Natural killer cell (primary cell): ENCODE results near the gene PODXL. TPM values are rescaled to one million over a fixed set of nuclear protein-coding genes. Genes with fewer than 3 reads are reported as not detected.

Source experiments
- ATAC-seq, 3 donors: fragments of 150-1000 bp in 2 of 3; fragments of 200-7000 bp in 1 of 3; cut with Tn5 transposase; 1 replicate in 1 of 3; 2 replicates in 2 of 3; pipeline ENCODE4 v1.10.0; 2021; ENCODE audit warnings: mild to moderate bottlenecking in 2 of 3, moderate library complexity in 2 of 3
- DNase-seq, 2 donors: peaks; one replicate each; pipeline versions ENCODE4 v3.0.0 to v3.0.0-alpha.2; 2013 to 2021; ENCODE audit warnings: mixed read lengths in 1 of 2
- H3K27ac ChIP-seq: one replicate; pipeline ENCODE4 v1.5.1; 2013; ENCODE audit warnings: mild to moderate bottlenecking, low read length
- H3K27me3 ChIP-seq: one replicate; pipeline ENCODE4 v1.6.1; 2013; ENCODE audit warnings: low read length; ENCODE audit not compliant: control insufficient read depth, insufficient read depth
- H3K36me3 ChIP-seq: one replicate; pipeline ENCODE4 v1.6.1; 2013; ENCODE audit warnings: low read length; ENCODE audit not compliant: control insufficient read depth, insufficient read depth
- H3K4me1 ChIP-seq: one replicate; pipeline ENCODE4 v1.6.1; 2013; ENCODE audit warnings: low read length; ENCODE audit not compliant: control insufficient read depth, insufficient read depth
- H3K4me3 ChIP-seq: one replicate; pipeline ENCODE4 v1.5.1; 2013; ENCODE audit warnings: low read length
- H3K9me3 ChIP-seq: one replicate; pipeline ENCODE4 v1.6.1; 2013; ENCODE audit warnings: low read length; ENCODE audit not compliant: control insufficient read depth, insufficient read depth
- H3K27ac Mint-ChIP-seq, 2 donors: one replicate each; pipeline ENCODE4 v1.8.0; 2022; ENCODE audit warnings: mild to moderate bottlenecking in 2 of 2, mixed read lengths in 2 of 2, moderate library complexity in 1 of 2
- H3K27me3 Mint-ChIP-seq, 2 donors: one replicate each; pipeline ENCODE4 v1.8.0; 2022; ENCODE audit warnings: low read depth in 2 of 2, mixed read lengths in 2 of 2
- H3K36me3 Mint-ChIP-seq: one replicate; pipeline ENCODE4 v1.8.0; 2022; ENCODE audit warnings: mixed read lengths
- H3K4me1 Mint-ChIP-seq, 2 donors: one replicate each; pipeline ENCODE4 v1.8.0; 2022; ENCODE audit warnings: mixed read lengths in 2 of 2
- H3K4me3 Mint-ChIP-seq: one replicate; pipeline ENCODE4 v1.8.0; 2022; ENCODE audit warnings: mild to moderate bottlenecking, moderate library complexity, mixed read lengths
- H3K9me3 Mint-ChIP-seq, 2 donors: one replicate each; pipeline ENCODE4 v1.8.0; 2022; ENCODE audit warnings: mixed read lengths in 2 of 2
- WGBS: methylation state at CpG from one replicate; pipeline ENCODE4 v1.1.7; 2013; ENCODE audit warnings: missing lambda C conversion rate; ENCODE audit not compliant: insufficient coverage; 5-methylcytosine and 5-hydroxymethylcytosine counted together
- intact Hi-C: fragments of 100-400 bp; cut with micrococcal nuclease; formaldehyde crosslinking; loops from one replicate; pipeline ENCODE4 v1.14.2; 2022
- total RNA-seq, 4 donors: library from RNA; stranded (reverse); fragments of 120-200 nt in 1 of 4; gene quantifications; one replicate each; pipeline versions ENCODE4 v1.2.3 to v1.2.4, GENCODE V29; 2013 to 2022
- TF ChIP-seq, protein P1 (sequence below): fragments of 200-600 bp; IDR thresholded peaks from one replicate; pipeline ENCODE4 v1.8.0; 2022; ENCODE audit warnings: antibody characterized with exemption

The PODXL gene
- total RNA-seq, 3 donors from 2014 or later (not counting 1 experiment from before 2014, with no cell fraction given) = 0.35 to 1.4 (median 0.88) TPM

DNA sequence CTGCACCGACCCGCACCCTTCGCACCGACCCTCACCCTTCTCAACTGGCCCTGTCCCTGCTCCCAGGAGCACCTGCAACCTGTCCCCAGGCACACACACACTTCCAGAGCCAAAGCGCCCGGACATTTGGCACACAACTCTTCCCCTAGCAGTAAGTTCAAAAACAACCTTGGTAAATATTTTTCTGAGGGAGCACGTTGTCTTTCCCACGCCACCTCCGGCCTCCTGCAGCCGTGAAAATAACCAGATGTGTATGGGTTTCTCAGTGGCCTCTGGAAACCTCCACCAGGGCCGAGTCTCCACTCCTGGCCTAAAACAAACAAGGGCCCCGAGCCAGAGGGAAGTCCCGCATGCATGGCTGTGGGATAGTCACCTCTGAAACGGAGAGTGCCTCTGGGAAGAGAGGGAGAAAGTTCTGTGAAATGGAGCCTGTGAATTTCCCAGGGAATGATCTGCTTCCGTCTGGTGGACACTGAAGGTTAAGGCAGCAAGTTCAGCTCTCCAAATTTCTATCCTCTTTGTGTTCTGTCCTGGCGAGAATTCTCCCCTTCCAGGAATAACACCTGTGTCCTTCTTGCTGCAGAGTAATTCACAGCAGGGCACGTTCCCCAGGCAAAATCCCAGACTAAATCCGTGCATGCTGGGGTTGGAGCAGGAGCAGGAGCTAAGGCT, 15.8 kb downstream of the PODXL start:
- TF ChIP-seq, protein P1, sequence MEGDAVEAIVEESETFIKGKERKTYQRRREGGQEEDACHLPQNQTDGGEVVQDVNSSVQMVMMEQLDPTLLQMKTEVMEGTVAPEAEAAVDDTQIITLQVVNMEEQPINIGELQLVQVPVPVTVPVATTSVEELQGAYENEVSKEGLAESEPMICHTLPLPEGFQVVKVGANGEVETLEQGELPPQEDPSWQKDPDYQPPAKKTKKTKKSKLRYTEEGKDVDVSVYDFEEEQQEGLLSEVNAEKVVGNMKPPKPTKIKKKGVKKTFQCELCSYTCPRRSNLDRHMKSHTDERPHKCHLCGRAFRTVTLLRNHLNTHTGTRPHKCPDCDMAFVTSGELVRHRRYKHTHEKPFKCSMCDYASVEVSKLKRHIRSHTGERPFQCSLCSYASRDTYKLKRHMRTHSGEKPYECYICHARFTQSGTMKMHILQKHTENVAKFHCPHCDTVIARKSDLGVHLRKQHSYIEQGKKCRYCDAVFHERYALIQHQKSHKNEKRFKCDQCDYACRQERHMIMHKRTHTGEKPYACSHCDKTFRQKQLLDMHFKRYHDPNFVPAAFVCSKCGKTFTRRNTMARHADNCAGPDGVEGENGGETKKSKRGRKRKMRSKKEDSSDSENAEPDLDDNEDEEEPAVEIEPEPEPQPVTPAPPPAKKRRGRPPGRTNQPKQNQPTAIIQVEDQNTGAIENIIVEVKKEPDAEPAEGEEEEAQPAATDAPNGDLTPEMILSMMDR = no peak
- Mint-ChIP-seq H3K27ac (no peak overlapping the region), H3K27me3 (no peaks in the 10 kb centered on the region), H3K9me3 (no peaks in the 10 kb centered on the region), H3K36me3 (no peaks in the 10 kb centered on the region), H3K4me3 (no peak overlapping the region), H3K4me1 (no peaks in the 10 kb centered on the region)
- Histone ChIP-seq H3K4me3 (no peak overlapping the region), H3K27me3 (no peaks in the 10 kb centered on the region), H3K27ac (no peak overlapping the region), H3K4me1 (no peaks in the 10 kb centered on the region), H3K36me3 (no peaks in the 10 kb centered on the region), H3K9me3 (no peaks in the 10 kb centered on the region)
- intact Hi-C loops = no loop called here
- DNase-seq (no peak), ATAC-seq (no peak)
- 90% methylated on average over 18 of the region's 18 CpGs for WGBS

DNA sequence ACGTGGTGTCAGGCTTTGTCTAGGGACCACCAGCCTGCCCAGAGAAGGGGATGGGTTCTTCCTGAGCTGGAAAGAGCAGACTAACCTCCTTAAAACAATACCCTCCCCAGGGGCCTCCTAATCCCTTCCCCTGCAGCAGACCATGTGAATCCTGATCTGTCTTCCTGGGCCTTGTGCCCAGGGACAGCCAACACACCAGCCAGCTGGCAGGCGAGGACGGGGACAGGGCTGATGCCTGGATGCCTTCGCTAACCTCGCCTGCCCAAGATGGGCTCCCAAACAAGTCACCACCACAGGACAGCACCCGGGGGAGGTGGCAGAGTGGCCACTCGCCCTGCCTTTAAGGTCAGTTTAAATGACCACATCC, 17.6 kb downstream of the PODXL start:
- H3K27me3 ChIP-seq = no peaks in the 10 kb centered on the region
- Mint-ChIP-seq H3K36me3 (no peaks in the 10 kb centered on the region), H3K4me3 (no peak overlapping the region), H3K9me3 (no peaks in the 10 kb centered on the region), H3K27me3 (no peaks in the 10 kb centered on the region), H3K4me1 (no peaks in the 10 kb centered on the region), H3K27ac (no peak overlapping the region)
- H3K4me3 ChIP-seq = no peak overlapping the region
- no peak overlapping the region for H3K27ac ChIP-seq
- WGBS = 89% methylated on average over 7 of the region's 7 CpGs
- no peaks in the 10 kb centered on the region for H3K4me1 ChIP-seq
- TF ChIP-seq, protein P1 = no peak
- no peak for ATAC-seq
- DNase-seq = no peak
- H3K36me3 ChIP-seq = no peaks in the 10 kb centered on the region
- intact Hi-C loops = no loop called here
- H3K9me3 ChIP-seq = no peaks in the 10 kb centered on the region

DNA sequence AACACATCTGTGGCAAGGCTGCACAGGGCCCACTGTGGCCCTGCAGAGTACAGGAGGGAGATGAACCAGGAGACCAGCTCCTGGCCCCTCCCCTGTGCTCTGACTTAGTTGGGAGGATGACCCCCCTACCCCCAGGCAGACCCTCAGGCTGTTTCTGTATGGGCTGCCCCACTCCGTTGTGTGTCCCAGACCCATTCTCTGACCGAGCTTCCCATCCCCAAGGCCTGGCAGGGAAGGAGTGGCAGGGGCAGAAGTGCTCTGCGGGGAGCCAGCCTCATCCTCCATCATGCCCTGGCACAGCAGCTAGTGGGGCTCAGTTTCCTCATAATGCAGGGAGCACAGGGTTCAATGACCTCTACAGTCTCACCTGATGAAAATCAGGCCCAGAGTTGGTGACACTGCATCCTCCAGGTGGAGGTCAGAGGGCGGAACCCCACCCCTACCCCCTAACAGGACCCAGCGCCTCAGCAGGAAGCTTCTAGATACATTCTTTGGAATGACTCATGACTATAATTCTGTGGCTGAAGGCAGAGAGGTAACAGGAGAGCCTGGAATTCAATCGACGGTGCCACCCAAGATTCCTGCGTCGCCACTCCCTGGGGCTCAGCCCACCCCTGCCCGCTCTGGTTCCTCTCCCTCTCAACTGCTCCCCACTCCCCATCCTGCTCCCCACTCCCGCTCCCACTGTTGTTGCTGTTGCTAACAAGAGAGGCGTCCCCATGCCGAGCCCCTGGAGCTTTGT, 18.2 kb downstream of the PODXL start:
- DNase-seq = no peak
- no peak overlapping the region for H3K27ac ChIP-seq
- no peaks in the 10 kb centered on the region for H3K27me3 Mint-ChIP-seq
- H3K36me3 ChIP-seq = no peaks in the 10 kb centered on the region
- no peak overlapping the region for H3K27ac Mint-ChIP-seq
- WGBS = 90% methylated on average over 13 of the region's 13 CpGs
- H3K4me1 ChIP-seq = no peaks in the 10 kb centered on the region
- no peaks in the 10 kb centered on the region for H3K36me3 Mint-ChIP-seq
- intact Hi-C loops = no loop called here
- no peaks in the 10 kb centered on the region for H3K9me3 ChIP-seq
- TF ChIP-seq, protein P1 = no peak
- no peak overlapping the region for H3K4me3 ChIP-seq
- H3K4me1 Mint-ChIP-seq = no peaks in the 10 kb centered on the region
- no peak overlapping the region for H3K4me3 Mint-ChIP-seq
- no peaks in the 10 kb centered on the region for H3K27me3 ChIP-seq
- ATAC-seq = no peak
- H3K9me3 Mint-ChIP-seq = no peaks in the 10 kb centered on the region
